C4-2B (cell line): ENCODE results near the gene FAM81B.

Experiments used
- CTCF ChIP-seq: fragments of 450-650 bp; conservative IDR thresholded peaks from 2 replicates; pipeline ENCODE4 v1.5.1; 2017; ENCODE audit warnings: mild to moderate bottlenecking
- ZFX ChIP-seq: fragments of 450-650 bp; IDR thresholded peaks from 2 replicates; pipeline ENCODE4 v1.6.1; 2017

- TF ChIP-seq CTCF (no peak), ZFX (no peak)
Observed at GRCh38 chr5:95424016-95424415, 32.9 kb downstream of the FAM81B start.
